AG04449 (cell line): ENCODE data around the gene PRKCH.
A peak's percentile ranks its signal among the peaks of the same experiment; 100 is the strongest.
"Not testable (repeated sequence)": the region's sequence is repeated elsewhere in the genome, so short reads cannot be mapped to it uniquely, and the experiment has no call there.

Experiments used
- CTCF ChIA-PET: fragments of 350-600 bp; formaldehyde crosslinking; extraction: SDS; loops from one replicate; lab custom pipeline; 2021; ENCODE audit warnings: antibody characterized with exemption; lab: Yijun Ruan, JAX
- POLR2A ChIA-PET: fragments of 400-600, 350-600 bp; formaldehyde crosslinking; extraction: SDS; loops from one replicate; lab custom pipeline; 2020; ENCODE audit warnings: antibody characterized with exemption, inconsistent platforms; lab: Yijun Ruan, JAX
- DNase-seq: peaks from one replicate; pipeline ENCODE4 v3.0.0-alpha.2; 2010; ENCODE audit warnings: low read depth, low spot score
- H3K4me3 ChIP-seq: 2 replicates; pipeline ENCODE4 v1.5.1; 2011; ENCODE audit warnings: low read depth, mild to moderate bottlenecking, control low read depth, low read length
- TF ChIP-seq, protein P1 (sequence below): IDR thresholded peaks from one replicate; pipeline ENCODE4 v1.5.1; 2011; ENCODE audit warnings: mild to moderate bottlenecking, moderate library complexity, low read length, control low read depth, inconsistent platforms; ENCODE audit not compliant: insufficient read depth; ENCODE audit errors: missing control alignments

Gene PRKCH

DNA sequence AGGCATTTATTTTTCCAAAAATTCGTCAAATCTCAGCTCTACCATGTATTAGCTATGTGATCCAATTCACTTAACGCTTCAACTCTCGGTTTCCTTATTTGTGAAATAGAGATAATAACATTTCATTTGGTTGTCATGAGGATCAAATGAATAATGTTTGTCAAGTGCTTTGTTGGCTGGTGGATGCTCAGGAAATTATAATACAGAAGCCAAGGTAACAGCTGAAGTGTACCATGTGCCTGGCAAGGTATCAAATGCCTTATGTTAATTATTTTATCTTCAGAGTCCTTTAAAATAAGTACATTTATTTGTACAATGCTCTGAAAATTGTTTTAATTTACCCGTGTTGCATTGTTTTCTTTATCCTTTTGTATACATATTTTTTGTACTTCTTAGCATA, 6.1 kb upstream of the PRKCH start:
- H3K4me3 ChIP-seq: no peak overlapping the region
- ChIA-PET CTCF (interaction anchor here (1.0 to 1.1 kb wide), 2 partner anchors 18 to 35 kb away, joined by 3 read pairs; no protein-coding TSS in a partner anchor), POLR2A (no interaction called here)
- DNase-seq: no peak
- TF ChIP-seq, protein P1, sequence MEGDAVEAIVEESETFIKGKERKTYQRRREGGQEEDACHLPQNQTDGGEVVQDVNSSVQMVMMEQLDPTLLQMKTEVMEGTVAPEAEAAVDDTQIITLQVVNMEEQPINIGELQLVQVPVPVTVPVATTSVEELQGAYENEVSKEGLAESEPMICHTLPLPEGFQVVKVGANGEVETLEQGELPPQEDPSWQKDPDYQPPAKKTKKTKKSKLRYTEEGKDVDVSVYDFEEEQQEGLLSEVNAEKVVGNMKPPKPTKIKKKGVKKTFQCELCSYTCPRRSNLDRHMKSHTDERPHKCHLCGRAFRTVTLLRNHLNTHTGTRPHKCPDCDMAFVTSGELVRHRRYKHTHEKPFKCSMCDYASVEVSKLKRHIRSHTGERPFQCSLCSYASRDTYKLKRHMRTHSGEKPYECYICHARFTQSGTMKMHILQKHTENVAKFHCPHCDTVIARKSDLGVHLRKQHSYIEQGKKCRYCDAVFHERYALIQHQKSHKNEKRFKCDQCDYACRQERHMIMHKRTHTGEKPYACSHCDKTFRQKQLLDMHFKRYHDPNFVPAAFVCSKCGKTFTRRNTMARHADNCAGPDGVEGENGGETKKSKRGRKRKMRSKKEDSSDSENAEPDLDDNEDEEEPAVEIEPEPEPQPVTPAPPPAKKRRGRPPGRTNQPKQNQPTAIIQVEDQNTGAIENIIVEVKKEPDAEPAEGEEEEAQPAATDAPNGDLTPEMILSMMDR: no peak

DNA sequence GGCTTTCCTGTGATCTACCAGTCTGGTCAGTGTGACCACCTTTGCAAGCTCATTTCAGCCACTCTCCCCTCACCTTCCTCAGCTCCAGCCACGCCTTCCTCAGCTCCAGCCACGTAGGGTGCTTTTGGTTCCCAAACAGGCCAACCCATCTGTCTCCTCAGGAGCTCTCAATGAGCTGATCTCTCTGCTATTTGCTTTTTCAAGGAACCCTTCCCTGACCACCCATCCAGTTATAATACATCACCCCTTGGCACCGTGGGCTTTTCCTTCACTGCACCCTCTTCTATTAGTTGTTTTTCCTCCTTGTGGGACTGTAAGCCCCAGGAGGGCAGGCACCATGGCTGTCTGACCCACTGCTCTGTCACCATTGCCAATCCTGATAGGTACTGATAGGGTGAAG, 2.3 kb upstream of the PRKCH start:
- ChIA-PET CTCF (no interaction called here), POLR2A (no interaction called here)
- TF ChIP-seq, protein P1: no peak
- DNase-seq: no peak
- H3K4me3 ChIP-seq: no peak overlapping the region

DNA sequence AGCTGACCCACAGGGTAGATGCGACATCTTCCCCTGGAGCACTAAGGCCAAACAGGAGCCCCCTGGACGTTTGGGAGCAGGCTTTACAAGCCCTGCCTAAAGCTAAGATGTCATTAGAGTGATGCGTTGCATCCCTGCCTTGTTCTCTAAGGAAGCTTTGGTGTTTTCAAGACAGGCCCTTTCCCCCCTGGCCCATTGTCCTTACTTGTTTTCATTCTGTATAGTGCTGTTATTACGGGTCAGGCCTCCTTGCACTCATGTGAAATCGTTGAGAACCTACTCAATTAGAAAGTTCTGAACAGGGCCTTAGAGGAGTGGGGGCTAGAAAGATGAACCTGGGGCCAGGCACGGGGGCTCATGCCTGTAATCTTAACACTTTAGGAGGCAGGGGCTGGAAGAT, 1.7 kb upstream of the PRKCH start:
- no peak overlapping the region for H3K4me3 ChIP-seq
- TF ChIP-seq, protein P1: no peak
- CTCF ChIA-PET: no interaction called here
- DNase-seq: no peak
- POLR2A ChIA-PET: no interaction called here

DNA sequence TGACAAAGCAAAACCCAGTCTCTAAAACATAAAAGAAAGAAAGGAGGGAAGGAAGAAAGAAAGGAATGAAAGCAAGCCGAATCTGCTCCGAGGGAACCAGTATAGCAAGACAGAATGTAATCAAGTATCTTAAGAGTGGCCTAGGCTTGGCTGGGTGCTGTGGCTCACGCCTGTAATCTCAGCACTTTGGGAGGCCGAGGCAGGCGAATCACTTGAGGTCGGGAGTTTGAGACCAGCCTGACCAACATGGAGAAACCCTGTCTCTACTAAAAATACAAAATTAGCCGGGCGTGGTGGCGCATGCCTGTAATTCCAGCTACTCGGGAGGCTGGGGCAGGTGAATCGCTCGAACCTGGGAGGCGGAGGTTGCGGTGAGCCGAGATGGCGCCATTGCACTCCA, 1.2 kb upstream of the PRKCH start:
- POLR2A ChIA-PET, DNase-seq, H3K4me3 ChIP-seq, CTCF ChIA-PET: not testable (repeated sequence)

DNA sequence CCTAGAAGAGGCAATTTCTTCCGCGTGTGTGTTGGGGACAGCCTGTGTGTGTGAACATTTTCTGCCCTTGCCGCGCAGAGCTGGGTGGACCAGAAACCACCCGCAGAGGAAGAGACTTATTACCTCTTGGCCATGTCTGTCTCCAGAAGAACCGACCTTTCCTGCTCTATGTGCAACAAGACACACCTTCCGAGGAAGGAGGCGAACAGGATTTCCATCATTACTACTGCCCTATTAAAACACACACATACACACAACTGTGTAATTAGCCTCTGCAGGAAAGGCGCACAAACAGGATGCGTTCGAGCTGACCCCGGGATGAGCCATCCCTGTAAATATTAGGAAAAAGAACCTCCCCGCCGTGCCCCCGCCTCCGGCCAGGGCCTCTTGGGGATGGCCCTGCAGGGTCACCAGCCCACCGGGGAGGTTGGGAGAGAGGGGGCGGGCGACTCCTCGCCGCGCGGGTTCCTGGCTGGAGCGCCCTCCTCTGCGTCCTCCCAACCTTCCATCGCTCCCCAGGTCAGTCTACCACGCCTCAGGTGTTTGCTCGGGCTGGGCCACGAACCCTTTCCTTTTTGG, 484 bp upstream of the PRKCH start:
- no peak for DNase-seq
- H3K4me3 ChIP-seq: peak overlapping the region; percentile 45
- POLR2A ChIA-PET: no interaction called here
- TF ChIP-seq, protein P1: no peak
- CTCF ChIA-PET: no interaction called here

DNA sequence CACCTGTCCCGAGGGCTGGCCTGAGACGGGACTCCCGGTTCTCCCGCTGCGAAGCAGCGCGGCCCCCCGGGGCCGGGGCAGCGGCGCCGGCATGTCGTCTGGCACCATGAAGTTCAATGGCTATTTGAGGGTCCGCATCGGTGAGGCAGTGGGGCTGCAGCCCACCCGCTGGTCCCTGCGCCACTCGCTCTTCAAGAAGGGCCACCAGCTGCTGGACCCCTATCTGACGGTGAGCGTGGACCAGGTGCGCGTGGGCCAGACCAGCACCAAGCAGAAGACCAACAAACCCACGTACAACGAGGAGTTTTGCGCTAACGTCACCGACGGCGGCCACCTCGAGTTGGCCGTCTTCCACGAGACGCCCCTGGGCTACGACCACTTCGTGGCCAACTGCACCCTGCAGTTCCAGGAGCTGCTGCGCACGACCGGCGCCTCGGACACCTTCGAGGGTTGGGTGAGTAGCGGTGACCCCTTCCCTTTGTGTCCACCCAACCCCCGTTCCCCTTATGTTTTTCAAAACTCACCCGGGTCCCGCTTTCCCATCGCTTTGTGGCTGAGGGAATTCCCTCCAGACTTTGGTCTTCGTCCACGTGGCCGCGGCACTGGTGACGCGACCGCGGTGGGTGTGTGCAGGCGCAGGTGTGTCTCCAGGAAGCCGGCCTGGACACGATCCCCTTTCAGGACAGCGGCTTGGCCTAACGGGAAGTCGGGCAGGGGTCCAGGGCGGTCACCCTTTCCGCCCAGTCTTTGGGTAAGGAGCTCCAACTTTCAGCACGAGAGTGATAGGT, 826 bp downstream of the PRKCH start:
- H3K4me3 ChIP-seq: peak overlapping the region; percentile 45; the same call in 1 of the 2 replicates
- DNase-seq: no peak
- CTCF ChIA-PET: no interaction called here
- POLR2A ChIA-PET: no interaction called here
- TF ChIP-seq, protein P1: no peak
